GM10248 (cell line): ENCODE results near the gene SH3TC1.

Experiments
- CTCF ChIA-PET: fragments of 300-600 bp; sonication (Branson Sonifier 250); formaldehyde crosslinking; extraction: SDS; loops from one replicate; lab custom pipeline; 2021; ENCODE audit warnings: antibody characterized with exemption; lab: Yijun Ruan, JAX
- POLR2A ChIA-PET: fragments of 350-650 bp; sonication (Branson Sonifier 250); formaldehyde crosslinking; extraction: SDS; loops from one replicate; lab custom pipeline; 2020; ENCODE audit warnings: antibody characterized with exemption; lab: Yijun Ruan, JAX
- DNase-seq: peaks from one replicate; pipeline ENCODE4 v3.0.0; 2012; ENCODE audit errors: extremely low spot score
- CTCF ChIP-seq: IDR thresholded peaks from 2 replicates; pipeline ENCODE4 v1.5.1; 2012; ENCODE audit warnings: mild to moderate bottlenecking, low read depth; ENCODE audit errors: extremely low read depth, missing control alignments, control extremely low read depth

The SH3TC1 gene

GRCh38 chr4:8228319-8229250, 29.5 kb downstream of the SH3TC1 start:
- ChIA-PET CTCF (interaction anchor here (1.1 to 6.4 kb wide), 8 partner anchors 9 to 188 kb away, joined by 3 to 54 read pairs (median 4); no protein-coding TSS in a partner anchor), POLR2A (interaction anchor here (0.8 to 1.5 kb wide), 2 partner anchors 11 to 30 kb away, joined by 3 to 6 read pairs; partner anchors contain the start of gene SH3TC1)
- peak; percentile 71 for DNase-seq
- TF ChIP-seq CTCF, result no peak

- no peak for DNase-seq
- ChIA-PET CTCF (interaction anchor here (1.1 to 6.4 kb wide), 5 partner anchors 9 to 173 kb away, joined by 3 to 54 read pairs (median 5); no protein-coding TSS in a partner anchor), POLR2A (interaction anchor here (0.8 kb wide), 1 partner anchor 12 kb away, joined by 3 read pairs; no protein-coding TSS in a partner anchor)
- no peak for TF ChIP-seq CTCF
These were observed 30.4 kb downstream of the SH3TC1 start for GRCh38 chr4:8229331-8229975.

- no peak for TF ChIP-seq CTCF
- CTCF ChIA-PET, result interaction anchor here (1.1 to 6.4 kb wide), 4 partner anchors 8 to 16 kb away, joined by 4 to 54 read pairs (median 14); no protein-coding TSS in a partner anchor
- DNase-seq, result no peak
- POLR2A ChIA-PET, result no interaction called here
These were observed 30.9 kb downstream of the SH3TC1 start for GRCh38 chr4:8230033-8230432.

- POLR2A ChIA-PET, result no interaction called here
- DNase-seq, result no peak
- TF ChIP-seq CTCF, result no peak
- CTCF ChIA-PET, result interaction anchor here (1.7 to 6.4 kb wide), 2 partner anchors 12 to 16 kb away, joined by 4 to 54 read pairs; no protein-coding TSS in a partner anchor
These were observed 31.8 kb downstream of the SH3TC1 start for GRCh38 chr4:8230891-8231290.

GRCh38 chr4:8231551-8232049, 32.5 kb downstream of the SH3TC1 start:
- TF ChIP-seq CTCF, result no peak
- CTCF ChIA-PET, result interaction anchor here (0.7 to 6.4 kb wide), 3 partner anchors 11 to 55 kb away, joined by 3 to 54 read pairs (median 4); no protein-coding TSS in a partner anchor
- POLR2A ChIA-PET, result no interaction called here
- no peak for DNase-seq

GRCh38 chr4:8232748-8233147, 33.7 kb downstream of the SH3TC1 start:
- POLR2A ChIA-PET, result no interaction called here

More at GRCh38 chr4:8232748-8233147, 33.7 kb downstream of the SH3TC1 start:
- TF ChIP-seq CTCF, result no peak
- CTCF ChIA-PET, result interaction anchor here (0.8 to 6.4 kb wide), 2 partner anchors 10 to 170 kb away, joined by 3 to 54 read pairs; no protein-coding TSS in a partner anchor
- no peak for DNase-seq
